Kidney (tissue), 22 donors: ENCODE data around the gene BLM. TPM values are rescaled to one million over a fixed set of nuclear protein-coding genes. Genes with fewer than 3 reads are reported as not detected.
"Not testable (repeated sequence)": the region's sequence is repeated elsewhere in the genome, so short reads cannot be mapped to it uniquely, and the experiment has no call there.

Experiments
- DNase-seq, 5 donors: peaks; one replicate each; pipeline ENCODE4 v3.0.0-alpha.2; 2013 to 2020
- FAIRE-seq: peaks from 2 replicates; lab custom pipeline; 2012; peaks lifted over from hg19 to GRCh38; lab: Jason Lieb, UNC
- H3K27ac ChIP-seq, 2 donors: one replicate each; pipeline ENCODE4 v1.7.0; 2013; ENCODE audit warnings: low read depth in 2 of 2, low read length in 2 of 2, inconsistent platforms in 1 of 2
- H3K27me3 ChIP-seq: one replicate; pipeline ENCODE4 v1.7.1; 2013; ENCODE audit warnings: low read length, inconsistent platforms; ENCODE audit not compliant: control insufficient read depth, insufficient read depth
- H3K36me3 ChIP-seq, 3 donors: one replicate each; pipeline versions ENCODE4 v1.7.0 to v1.7.1; 2013; ENCODE audit warnings: low read length in 3 of 3, control low read depth in 1 of 3, inconsistent platforms in 1 of 3; ENCODE audit not compliant: insufficient read depth in 3 of 3, control insufficient read depth in 2 of 3
- H3K4me1 ChIP-seq, 3 donors: one replicate each; pipeline versions ENCODE4 v1.7.0 to v1.7.1; 2013; ENCODE audit warnings: low read length in 3 of 3, inconsistent platforms in 1 of 3, low read depth in 1 of 3; ENCODE audit not compliant: control insufficient read depth in 2 of 3, insufficient read depth in 2 of 3
- H3K4me3 ChIP-seq, 3 donors: one replicate each; pipeline versions ENCODE4 v1.7.0 to v1.8.1; 2013; ENCODE audit warnings: low read length in 3 of 3, control low read depth in 1 of 3, inconsistent platforms in 1 of 3
- H3K9ac ChIP-seq, 3 donors: one replicate each; pipeline versions ENCODE4 v1.7.0 to v1.7.1; 2013; ENCODE audit warnings: low read length in 3 of 3, control low read depth in 1 of 3, inconsistent platforms in 1 of 3
- H3K9me3 ChIP-seq, 3 donors: one replicate each; pipeline versions ENCODE4 v1.7.0 to v1.7.1; 2013; ENCODE audit warnings: low read length in 3 of 3, control low read depth in 1 of 3, inconsistent platforms in 1 of 3; ENCODE audit not compliant: control insufficient read depth in 2 of 3, insufficient read depth in 1 of 3
- intact Hi-C: fragments of 100-400 bp; cut with DNase I; formaldehyde crosslinking; loops from one replicate; pipeline ENCODE4 v1.11.1; 2022
- long read RNA-seq, 10 donors: library from polyadenylated mRNA in 1 of 10; unstranded in 1 of 10; transcript quantifications; one replicate each; pipeline ENCODE4 v2.0.0 and lab custom pipeline, GENCODE V29; 2021 to 2026
- polyA plus RNA-seq: library from polyadenylated mRNA; stranded (reverse); fragments of 350-450 nt; fragmentation: Illumina TruSeq; extraction: RNeasy Lipid Tissue Mini Kit (QIAGEN cat#74804); gene quantifications from one replicate; pipeline ENCODE4 v1.2.3, GENCODE V29; 2014; ENCODE audit warnings: low read depth, low replicate concordance; ENCODE audit not compliant: insufficient read depth
- total RNA-seq: library from RNA; stranded (reverse); fragmentation: NEBNext Ultra II Directional; extraction: Animal tissue kit (Norgen Biotek cat#: 25700); gene quantifications from one replicate; pipeline ENCODE4 v1.2.1, GENCODE V29; 2021
- TF ChIP-seq, protein P1 (sequence below): IDR thresholded peaks from 3 replicates; pipeline ENCODE4 v1.5.1; 2012; ENCODE audit warnings: mild to moderate bottlenecking, moderate library complexity, borderline replicate concordance; ENCODE audit not compliant: insufficient read depth; ENCODE audit errors: extremely low read depth
- donor health status: control.
- donor health status: control.
- donor health status: control.
- donor health status: control.
- donor health status: control.
- donor health status: DM: yes; HTN: yes; CAD: no.
- donor health status: Normal renal cell carcinoma (clear cell type).

BLM gene
- total RNA-seq (2.8 TPM), polyA plus RNA-seq (1.1 TPM)
- long read RNA-seq, donor 1, partial matches to known transcripts, result 0 of 1 reads
- long read RNA-seq, donor 1, other reads (novel, unspliced or antisense), result 0 of 1 reads
- long read RNA-seq, donor 2, result 0 reads
- long read RNA-seq, donor 3, result 0 reads
- long read RNA-seq, donor 4, result 0 reads
- long read RNA-seq, donor 5, result 0 reads
- long read RNA-seq, donor 6, result 0 reads
- long read RNA-seq, donor 7, partial matches to known transcripts, result 1 of 1 reads
- long read RNA-seq, donor 7, other reads (novel, unspliced or antisense), result 0 of 1 reads
- long read RNA-seq, donor 8, result 0 reads
- long read RNA-seq, donor 9, result 0 reads
- long read RNA-seq, donor 10, result 0 reads

DNA sequence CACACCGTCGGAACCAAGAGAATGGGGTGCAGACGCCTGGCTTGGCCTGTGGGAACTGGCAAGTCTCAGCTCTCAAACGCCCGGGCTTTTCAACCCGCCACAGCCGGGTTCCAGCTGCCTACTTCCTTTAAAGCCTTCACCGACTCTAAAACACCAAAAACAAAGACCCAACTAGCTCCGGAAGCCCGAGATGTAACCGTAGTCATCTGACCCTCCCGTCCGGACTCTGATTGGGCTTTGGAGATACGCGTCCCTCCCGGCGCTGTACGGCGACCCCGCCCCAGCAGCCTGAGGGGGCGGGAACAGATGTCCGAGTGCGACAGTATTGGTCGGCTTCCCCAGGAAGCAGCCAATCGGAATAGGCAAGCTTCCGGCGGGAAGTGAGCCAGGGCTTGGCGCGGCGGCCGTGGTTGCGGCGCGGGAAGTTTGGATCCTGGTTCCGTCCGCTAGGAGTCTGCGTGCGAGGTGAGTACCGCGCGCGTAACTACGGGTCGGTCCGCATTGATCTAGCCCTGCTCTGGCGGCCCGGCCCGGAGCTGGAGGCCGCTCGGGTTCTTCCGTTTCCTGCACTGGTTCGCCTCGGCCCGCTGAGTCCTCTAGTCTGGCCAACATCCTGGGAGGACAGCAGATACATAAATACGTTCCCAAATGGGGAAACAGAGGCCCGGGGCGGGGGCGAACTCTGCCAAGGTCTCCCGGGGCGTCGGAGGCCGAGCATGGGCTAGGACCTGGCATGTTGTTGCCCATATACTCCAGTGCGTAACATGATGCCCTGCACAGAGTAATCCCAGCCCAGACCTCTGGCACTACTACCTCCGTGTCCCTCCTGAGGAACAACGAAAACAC is at the start of gene BLM:
Gene BLM, plus strand, starts transcription at position 371 of the 846 bp plus-strand sequence. CDS start 30,047 bp downstream, outside the sequence.
- Histone ChIP-seq H3K4me3 (peak within 1 kb of the TSS; percentile 93 to 98 (median 94)), H3K36me3 (no peaks in the 10 kb centered on the region), H3K4me1 (peaks cover 0 to 10% (median 0%) of the 10 kb centered on the region in 3 donors), H3K9ac (peak within 1 kb of the TSS; percentile 66 to 97 (median 85)), H3K27me3 (no peaks in the 10 kb centered on the region), H3K27ac (peak within 1 kb of the TSS; percentile 51 to 79), H3K9me3 (no peaks in the 10 kb centered on the region)
- DNase-seq (peak; percentile 97 to 99 (median 98)), FAIRE-seq (peak; percentile 98)
- TF ChIP-seq, protein P1, sequence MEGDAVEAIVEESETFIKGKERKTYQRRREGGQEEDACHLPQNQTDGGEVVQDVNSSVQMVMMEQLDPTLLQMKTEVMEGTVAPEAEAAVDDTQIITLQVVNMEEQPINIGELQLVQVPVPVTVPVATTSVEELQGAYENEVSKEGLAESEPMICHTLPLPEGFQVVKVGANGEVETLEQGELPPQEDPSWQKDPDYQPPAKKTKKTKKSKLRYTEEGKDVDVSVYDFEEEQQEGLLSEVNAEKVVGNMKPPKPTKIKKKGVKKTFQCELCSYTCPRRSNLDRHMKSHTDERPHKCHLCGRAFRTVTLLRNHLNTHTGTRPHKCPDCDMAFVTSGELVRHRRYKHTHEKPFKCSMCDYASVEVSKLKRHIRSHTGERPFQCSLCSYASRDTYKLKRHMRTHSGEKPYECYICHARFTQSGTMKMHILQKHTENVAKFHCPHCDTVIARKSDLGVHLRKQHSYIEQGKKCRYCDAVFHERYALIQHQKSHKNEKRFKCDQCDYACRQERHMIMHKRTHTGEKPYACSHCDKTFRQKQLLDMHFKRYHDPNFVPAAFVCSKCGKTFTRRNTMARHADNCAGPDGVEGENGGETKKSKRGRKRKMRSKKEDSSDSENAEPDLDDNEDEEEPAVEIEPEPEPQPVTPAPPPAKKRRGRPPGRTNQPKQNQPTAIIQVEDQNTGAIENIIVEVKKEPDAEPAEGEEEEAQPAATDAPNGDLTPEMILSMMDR, result peak; percentile 40
- intact Hi-C loops, result no loop called here

DNA sequence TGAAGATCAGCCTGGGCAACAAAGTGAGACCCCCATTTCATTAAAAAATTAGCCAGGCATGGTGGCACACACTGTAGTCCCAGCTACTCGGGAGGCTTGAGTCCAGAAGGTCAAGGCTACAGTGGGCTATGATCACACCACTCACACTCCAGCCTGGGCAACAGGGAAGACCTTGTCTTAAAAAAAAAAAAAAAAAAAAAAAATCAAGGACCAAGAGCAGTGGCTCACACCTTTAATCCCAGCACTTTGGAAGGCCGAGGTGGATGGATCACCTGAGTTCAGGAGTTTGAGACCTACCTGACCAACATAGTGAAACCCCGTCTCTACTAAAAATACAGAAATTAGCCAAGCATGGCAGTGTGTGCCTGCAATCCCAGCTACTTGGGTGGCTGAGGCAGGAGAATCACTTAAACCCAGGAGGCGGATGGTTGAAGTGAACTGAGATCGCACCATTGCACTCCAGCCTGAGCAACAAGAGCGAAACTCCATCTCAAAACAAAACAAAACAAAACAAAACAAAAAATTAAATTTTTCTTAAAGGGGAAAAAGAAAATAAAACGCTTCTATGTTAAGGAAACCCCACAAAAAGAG is 49.3 kb upstream of the BLM start:
- H3K4me3 ChIP-seq, H3K27me3 ChIP-seq, H3K27ac ChIP-seq, FAIRE-seq, intact Hi-C loops, H3K4me1 ChIP-seq, H3K9me3 ChIP-seq, H3K36me3 ChIP-seq, H3K9ac ChIP-seq: not testable (repeated sequence)
- DNase-seq, result peak in 1 of 5 donors; percentile 10

DNA sequence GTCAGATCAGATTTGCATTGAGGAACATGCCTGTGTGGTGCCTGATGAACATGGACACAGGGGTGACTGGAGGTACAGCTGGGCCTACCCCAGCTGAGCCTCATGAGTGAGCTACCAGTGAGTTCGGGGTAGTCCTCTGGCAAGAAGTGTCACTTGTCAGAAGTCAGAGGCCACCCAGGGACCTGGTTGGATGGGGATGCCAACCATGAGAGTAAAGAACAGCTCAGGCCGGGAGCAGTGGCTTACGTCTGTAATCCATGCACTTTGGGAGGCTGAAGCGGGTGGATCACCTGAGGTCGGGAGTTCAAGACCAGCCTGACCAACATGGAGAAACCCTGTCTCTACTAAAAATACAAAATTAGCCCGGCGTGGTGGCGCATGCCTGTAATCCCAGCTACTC is 46.5 kb upstream of the BLM start:
- H3K9me3 ChIP-seq, H3K27ac ChIP-seq, H3K4me1 ChIP-seq, H3K9ac ChIP-seq, H3K4me3 ChIP-seq, intact Hi-C loops, H3K36me3 ChIP-seq, DNase-seq, FAIRE-seq, H3K27me3 ChIP-seq: not testable (repeated sequence)

DNA sequence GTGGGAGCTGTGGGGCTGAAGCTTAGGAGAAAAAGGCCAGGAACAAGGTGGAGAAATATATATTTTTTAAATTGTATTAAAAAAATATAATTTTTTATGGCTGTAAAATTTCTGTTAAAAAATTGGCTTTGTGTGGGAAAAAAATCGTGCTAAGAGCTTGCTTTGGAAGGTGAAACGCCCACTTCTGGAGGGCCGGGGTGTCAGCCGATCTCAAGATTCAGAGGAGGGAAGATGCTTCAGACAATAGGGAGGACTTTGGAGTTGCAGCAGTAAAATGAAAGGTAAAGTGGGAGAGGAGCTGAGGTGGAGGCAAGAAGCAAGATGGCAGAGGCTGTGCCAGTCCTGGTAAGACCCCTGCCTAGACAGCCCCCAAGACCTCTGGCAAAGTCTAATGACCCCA is 45.9 kb upstream of the BLM start:
- TF ChIP-seq, protein P1, result no peak
- H3K27me3 ChIP-seq, result no peaks in the 10 kb centered on the region
- no peak for FAIRE-seq
- no peak for DNase-seq
- H3K4me1 ChIP-seq, result no peaks in the 10 kb centered on the region
- no peak overlapping the region for H3K27ac ChIP-seq
- H3K9ac ChIP-seq, result no peak overlapping the region
- no peaks in the 10 kb centered on the region for H3K36me3 ChIP-seq
- H3K4me3 ChIP-seq, result no peak overlapping the region
- H3K9me3 ChIP-seq, result no peaks in the 10 kb centered on the region
- intact Hi-C loops, result no loop called here

DNA sequence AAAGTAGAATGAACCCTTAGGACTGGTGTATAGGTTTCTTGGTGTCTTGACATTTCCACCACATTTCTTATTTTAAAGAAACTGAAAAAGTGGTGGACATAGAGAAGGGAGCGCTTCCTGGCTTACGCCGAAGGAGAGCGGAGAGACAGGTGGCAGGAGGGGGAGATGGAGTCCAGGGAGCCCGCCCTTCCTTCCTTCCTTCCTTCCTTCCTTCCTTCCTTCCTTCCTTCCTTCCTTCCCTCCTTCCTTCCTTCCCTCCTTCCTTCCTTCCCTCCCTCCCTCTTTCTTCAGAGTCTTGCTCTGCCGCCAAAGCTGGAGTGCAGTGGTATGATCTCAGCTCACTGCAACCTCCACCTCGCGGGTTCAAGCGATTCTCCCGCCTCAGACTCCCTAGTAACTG is 43.8 kb upstream of the BLM start:
- H3K4me1 ChIP-seq, H3K36me3 ChIP-seq, H3K9ac ChIP-seq, H3K4me3 ChIP-seq, H3K27ac ChIP-seq, DNase-seq, H3K27me3 ChIP-seq, intact Hi-C loops, H3K9me3 ChIP-seq, FAIRE-seq: not testable (repeated sequence)
